ENCODE measurements around the gene UBE2J1. TPM values are rescaled to one million over a fixed set of nuclear protein-coding genes. Genes with fewer than 3 reads are reported as not detected.

The UBE2J1 gene
- total and polyA plus RNA-seq, 9 of the 15 experiments (the other 6 are each of a cell fraction or from before 2014, with no cell fraction given): 11.6 to 32.6 (median 22.0) TPM

GRCh38 chr6:89297695-89298351, 54.7 kb downstream of the UBE2J1 start (continued):
- TF ChIP-seq FOXP4 (CRISPR knock-in tag; IDR thresholded peaks at IDR 0.05; ENCODE audit: borderline replicate concordance) (no peak), ZNF282 (CRISPR knock-in tag; IDR thresholded peaks at IDR 0.05) (no peak), CBFA2T2 (conservative IDR thresholded peaks at IDR 0.05) (peak; percentile 81), TFE3 (CRISPR knock-in tag; IDR thresholded peaks at IDR 0.05) (no peak), HDAC1 (IDR thresholded peaks at IDR 0.05) (peak in 1 of 2 experiments; percentile 83; a peak in 2 of 4 replicates), TEAD4 (IDR thresholded peaks at IDR 0.05; ENCODE audit: low read length) (peak; percentile 83), TEAD4 (CRISPR knock-in tag; IDR thresholded peaks at IDR 0.05; ENCODE audit: borderline replicate concordance) (no peak), KAT2B (IDR thresholded peaks at IDR 0.05; ENCODE audit: low read depth, low read length) (no peak), STAT6 (CRISPR knock-in tag; IDR thresholded peaks at IDR 0.05) (no peak), SAP30 (IDR thresholded peaks at IDR 0.05; ENCODE audit: borderline replicate concordance, insufficient read depth, low read depth, low read length, poor library complexity, severe bottlenecking) (no peak), CREM (IDR thresholded peaks at IDR 0.05; ENCODE audit: low read depth) (no peak), BCLAF1 (IDR thresholded peaks at IDR 0.05; ENCODE audit: borderline replicate concordance in 1 of 2, control insufficient read depth in 1 of 2, low read depth in 2 of 2, low read length in 1 of 2) (no peak), ZNF384 (IDR thresholded peaks at IDR 0.05; ENCODE audit: low read depth, low read length) (no peak), E2F6 (IDR thresholded peaks at IDR 0.05; ENCODE audit: borderline replicate concordance in 1 of 2, extremely low read depth in 1 of 2, insufficient read depth in 1 of 2, insufficient read length in 1 of 2, low read depth in 1 of 2, low read length in 1 of 2, poor library complexity in 1 of 2, severe bottlenecking in 1 of 2) (peak in 1 of 2 experiments; percentile 69)
